ENCODE data around the gene MRAS.
A peak's percentile ranks its signal among the peaks of the same experiment; 100 is the strongest.

MRAS gene

DNA sequence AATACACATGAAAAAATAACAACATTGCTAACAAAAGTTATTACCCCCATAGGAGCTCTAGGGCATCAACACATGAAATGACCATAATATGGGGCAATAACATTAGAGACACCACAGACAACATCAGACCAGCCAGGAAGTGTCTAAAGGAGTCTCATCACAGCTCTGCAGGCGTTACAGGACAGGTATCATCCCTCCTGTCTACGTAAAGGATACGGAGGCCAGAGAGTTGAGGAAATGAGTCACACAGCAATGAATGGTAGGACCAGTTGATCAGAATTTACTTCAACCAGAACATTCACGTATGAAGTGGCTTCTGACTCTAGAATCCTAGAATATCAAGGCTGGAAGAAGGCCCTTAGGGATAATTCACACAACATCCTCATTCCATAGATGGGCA, 20.5 kb upstream of the MRAS start:
- Histone ChIP-seq H3K27ac (ENCODE audit: low read depth, low read length, severe bottlenecking) (no peak overlapping the region), H3K4me3 (ENCODE audit: extremely low read depth, insufficient read depth, low read length, poor library complexity, severe bottlenecking) (no peak overlapping the region), H3K9me3 (ENCODE audit: control insufficient read depth, low read length) (no peaks in the 10 kb centered on the region), H3K36me3 (ENCODE audit: control insufficient read depth, insufficient read depth, low read length) (no peaks in the 10 kb centered on the region), H3K4me1 (ENCODE audit: control insufficient read depth, insufficient read depth, low read length, poor library complexity, severe bottlenecking) (peaks cover 7% of the 10 kb centered on the region)
- 90% methylated on average over 3 to 4 of the region's 4 CpGs for WGBS, 2 experiments (ENCODE audit: insufficient coverage in 2 of 2)

DNA sequence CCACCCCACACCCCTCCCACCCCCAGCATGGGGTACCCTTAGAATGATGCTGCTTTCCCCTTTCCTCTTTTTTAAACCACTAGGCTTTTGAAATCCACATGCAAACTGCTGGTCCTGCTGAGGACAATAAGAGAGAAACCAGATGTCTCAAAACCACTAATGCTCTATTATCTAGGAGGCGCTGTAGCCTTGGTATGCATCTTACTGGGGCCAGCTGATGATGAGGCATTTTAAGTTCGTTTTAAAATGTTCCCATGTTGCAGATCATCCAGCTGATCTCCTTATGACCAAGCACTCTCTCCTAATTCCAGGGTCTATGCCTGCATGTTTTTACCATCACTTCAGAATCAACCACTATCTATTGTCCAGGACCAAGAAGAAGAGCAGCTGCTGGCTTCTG, 20.0 kb upstream of the MRAS start:
- Histone ChIP-seq H3K27ac (ENCODE audit: low read depth, low read length, severe bottlenecking) (no peak overlapping the region), H3K36me3 (ENCODE audit: control insufficient read depth, insufficient read depth, low read length) (no peaks in the 10 kb centered on the region), H3K4me1 (ENCODE audit: control insufficient read depth, insufficient read depth, low read length, poor library complexity, severe bottlenecking) (peaks cover 7% of the 10 kb centered on the region), H3K4me3 (ENCODE audit: extremely low read depth, insufficient read depth, low read length, poor library complexity, severe bottlenecking) (no peak overlapping the region), H3K9me3 (ENCODE audit: control insufficient read depth, low read length) (no peaks in the 10 kb centered on the region)
- WGBS, 2 experiments (ENCODE audit: insufficient coverage in 2 of 2), result 50% methylated on average over 2 of the region's 2 CpGs; no CpG with 5 or more reads in 1 of the 2 experiments

DNA sequence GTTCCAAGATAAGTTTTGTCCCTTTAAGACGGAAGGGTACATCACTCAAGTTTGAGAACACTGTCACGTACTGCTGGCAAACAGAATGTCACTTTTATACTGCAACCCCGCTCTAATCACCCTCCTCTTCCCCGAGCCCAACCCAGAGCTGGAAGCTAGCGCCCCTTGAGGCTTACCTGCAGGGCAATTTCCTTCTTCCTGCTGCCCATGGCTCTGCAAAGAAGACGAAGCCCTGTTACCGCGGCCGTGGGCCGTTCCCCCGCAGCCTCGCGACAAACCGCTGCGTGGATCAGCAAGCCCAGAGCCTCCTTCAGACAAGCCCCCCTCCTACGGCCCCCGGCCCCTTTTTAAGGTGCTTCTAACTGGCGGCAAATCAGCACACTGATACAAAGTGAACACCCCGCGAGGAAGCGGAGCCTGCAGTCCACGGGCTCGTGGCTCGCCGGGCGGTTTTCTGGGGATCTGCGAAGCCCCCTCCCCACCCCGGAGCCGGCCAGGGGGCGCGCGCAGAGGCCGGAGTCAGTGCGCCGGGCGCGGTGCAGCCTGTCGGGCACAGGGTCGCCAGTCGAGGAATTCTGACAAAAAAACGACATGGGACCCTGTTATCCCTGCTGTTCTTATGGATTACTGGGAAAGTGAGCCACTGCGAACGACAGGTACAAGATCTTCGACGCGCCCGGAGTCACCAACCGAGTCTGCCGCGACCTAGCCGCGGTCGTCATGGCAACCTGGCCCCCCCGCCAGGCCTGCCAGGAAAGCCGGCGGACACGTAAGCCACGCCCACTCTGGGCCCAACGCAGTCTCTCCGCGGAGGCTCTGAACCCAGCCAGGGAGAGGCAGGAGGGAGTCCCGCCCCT, 19.0 kb upstream of the MRAS start, which contains the start of gene NME9:
Gene NME9 (minus strand): TSS at position 725 of the 857 bp plus-strand sequence. CDS start 516 bp downstream, at position 209.
- 1 to 2% methylated on average over 44 of the region's 62 CpGs for WGBS, 2 experiments (ENCODE audit: insufficient coverage in 2 of 2)
- Histone ChIP-seq H3K36me3 (ENCODE audit: control insufficient read depth, insufficient read depth, low read length) (no peaks in the 10 kb centered on the region), H3K9me3 (ENCODE audit: control insufficient read depth, low read length) (no peaks in the 10 kb centered on the region), H3K27ac (ENCODE audit: low read depth, low read length, severe bottlenecking) (no peak within 1 kb of the TSS), H3K4me1 (ENCODE audit: control insufficient read depth, insufficient read depth, low read length, poor library complexity, severe bottlenecking) (peaks cover 6% of the 10 kb centered on the region), H3K4me3 (ENCODE audit: extremely low read depth, insufficient read depth, low read length, poor library complexity, severe bottlenecking) (peak within 1 kb of the TSS; percentile 72)

DNA sequence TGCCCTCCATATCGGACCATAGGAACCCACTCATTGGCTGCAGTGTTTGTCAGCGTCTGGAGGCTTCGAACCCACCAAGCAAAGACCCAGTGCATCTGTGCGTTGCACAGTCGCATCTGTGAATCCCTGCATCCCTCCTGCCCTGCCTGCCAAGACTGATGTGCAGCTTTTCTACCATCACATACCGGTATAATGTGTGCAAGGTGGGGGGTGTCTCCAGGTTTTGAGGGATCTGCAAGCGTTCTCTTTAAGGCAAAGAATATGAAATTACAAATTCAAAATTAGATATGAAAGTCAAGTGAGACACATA, 18.4 kb upstream of the MRAS start:
- Histone ChIP-seq H3K9me3 (ENCODE audit: control insufficient read depth, low read length) (no peaks in the 10 kb centered on the region), H3K36me3 (ENCODE audit: control insufficient read depth, insufficient read depth, low read length) (no peaks in the 10 kb centered on the region), H3K4me3 (ENCODE audit: extremely low read depth, insufficient read depth, low read length, poor library complexity, severe bottlenecking) (peak overlapping the region; percentile 72), H3K4me1 (ENCODE audit: control insufficient read depth, insufficient read depth, low read length, poor library complexity, severe bottlenecking) (peaks cover 3% of the 10 kb centered on the region), H3K27ac (ENCODE audit: low read depth, low read length, severe bottlenecking) (no peak overlapping the region)
- 0% methylated on average over 3 to 4 of the region's 7 CpGs for WGBS, 2 experiments (ENCODE audit: insufficient coverage in 2 of 2)

- Histone ChIP-seq H3K9me3 (ENCODE audit: control insufficient read depth, low read length) (no peaks in the 10 kb centered on the region), H3K4me3 (ENCODE audit: extremely low read depth, insufficient read depth, low read length, poor library complexity, severe bottlenecking) (no peak overlapping the region), H3K27ac (ENCODE audit: low read depth, low read length, severe bottlenecking) (no peak overlapping the region), H3K36me3 (ENCODE audit: control insufficient read depth, insufficient read depth, low read length) (no peaks in the 10 kb centered on the region), H3K4me1 (ENCODE audit: control insufficient read depth, insufficient read depth, low read length, poor library complexity, severe bottlenecking) (peaks cover 3% of the 10 kb centered on the region)
- WGBS, 2 experiments (ENCODE audit: insufficient coverage in 2 of 2), result 93 to 94% methylated on average over 3 to 5 of the region's 6 CpGs
Observed at GRCh38 chr3:138331143-138331894, 17.1 kb upstream of the MRAS start.

DNA sequence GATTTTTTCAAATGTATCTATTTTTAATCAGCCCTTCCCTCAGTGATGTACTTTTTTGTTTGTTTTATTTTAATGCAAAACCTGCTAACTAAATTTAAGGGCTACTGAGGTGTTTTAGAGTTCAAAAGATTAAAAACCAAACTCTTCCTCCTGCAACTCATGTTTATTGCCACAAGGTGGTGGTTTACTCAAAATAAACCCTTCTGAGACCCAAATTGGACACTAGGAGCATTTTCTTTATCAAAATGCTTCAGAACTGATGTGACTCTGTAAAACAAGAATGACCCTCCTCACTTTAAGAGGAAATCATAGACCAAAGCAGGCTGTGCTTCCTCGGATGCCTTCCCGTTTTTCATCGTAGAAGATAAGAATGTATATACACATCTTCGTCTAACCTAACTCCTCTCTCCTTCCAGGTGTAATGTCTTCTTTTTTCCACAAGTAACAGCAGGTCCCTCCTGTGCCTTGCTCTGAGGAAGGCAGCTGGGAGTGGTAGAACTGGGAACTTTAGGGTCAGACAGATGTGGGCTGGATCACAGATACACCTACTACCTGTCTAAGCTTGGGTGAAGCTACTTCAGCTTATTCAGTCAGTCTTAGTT, 15.8 kb upstream of the MRAS start:
- 68 to 70% methylated on average over 3 of the region's 4 CpGs for WGBS, 2 experiments (ENCODE audit: insufficient coverage in 2 of 2)
- H3K4me3 ChIP-seq (ENCODE audit: extremely low read depth, insufficient read depth, low read length, poor library complexity, severe bottlenecking), result no peak overlapping the region
- H3K4me1 ChIP-seq (ENCODE audit: control insufficient read depth, insufficient read depth, low read length, poor library complexity, severe bottlenecking), result peaks cover 3% of the 10 kb centered on the region
- H3K36me3 ChIP-seq (ENCODE audit: control insufficient read depth, insufficient read depth, low read length), result no peaks in the 10 kb centered on the region
- no peaks in the 10 kb centered on the region for H3K9me3 ChIP-seq (ENCODE audit: control insufficient read depth, low read length)
- no peak overlapping the region for H3K27ac ChIP-seq (ENCODE audit: low read depth, low read length, severe bottlenecking)

- H3K4me1 ChIP-seq (ENCODE audit: control insufficient read depth, insufficient read depth, low read length, poor library complexity, severe bottlenecking), result no peaks in the 10 kb centered on the region
- no peaks in the 10 kb centered on the region for H3K36me3 ChIP-seq (ENCODE audit: control insufficient read depth, insufficient read depth, low read length)
- no peak overlapping the region for H3K27ac ChIP-seq (ENCODE audit: low read depth, low read length, severe bottlenecking)
- no peak overlapping the region for H3K4me3 ChIP-seq (ENCODE audit: extremely low read depth, insufficient read depth, low read length, poor library complexity, severe bottlenecking)
- 75 to 91% methylated on average over 3 of the region's 4 CpGs for WGBS, 2 experiments (ENCODE audit: insufficient coverage in 2 of 2)
- no peaks in the 10 kb centered on the region for H3K9me3 ChIP-seq (ENCODE audit: control insufficient read depth, low read length)
Observed at GRCh38 chr3:138334608-138335007, 13.8 kb upstream of the MRAS start.

DNA sequence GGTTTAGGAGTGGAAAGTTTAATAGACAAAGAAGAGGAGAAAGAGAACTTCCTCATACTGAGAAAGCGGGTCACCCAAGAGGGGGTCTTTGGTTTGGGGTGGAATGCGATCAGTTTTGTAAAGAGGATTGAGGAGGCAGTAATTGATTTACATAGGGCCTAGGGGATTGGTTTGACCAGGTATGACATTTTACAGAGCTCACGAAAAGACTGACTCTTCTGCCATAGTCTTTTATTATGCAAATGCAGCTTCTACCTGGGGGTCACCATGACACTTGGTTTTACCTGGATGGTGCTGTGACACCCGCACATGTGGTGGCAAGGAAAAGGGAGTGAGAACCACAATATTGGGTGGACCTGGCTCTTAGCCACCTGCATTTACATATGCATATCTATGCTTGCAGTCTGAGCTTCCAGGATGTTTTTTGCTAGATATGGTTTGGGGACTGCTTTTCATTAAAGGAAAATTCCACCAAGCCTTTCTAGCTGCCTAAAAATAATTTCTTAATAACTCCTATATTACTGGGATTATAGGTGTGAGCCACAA, 11.9 kb upstream of the MRAS start:
- Histone ChIP-seq H3K9me3 (ENCODE audit: control insufficient read depth, low read length) (no peaks in the 10 kb centered on the region), H3K36me3 (ENCODE audit: control insufficient read depth, insufficient read depth, low read length) (no peaks in the 10 kb centered on the region), H3K4me3 (ENCODE audit: extremely low read depth, insufficient read depth, low read length, poor library complexity, severe bottlenecking) (no peak overlapping the region), H3K4me1 (ENCODE audit: control insufficient read depth, insufficient read depth, low read length, poor library complexity, severe bottlenecking) (no peaks in the 10 kb centered on the region), H3K27ac (ENCODE audit: low read depth, low read length, severe bottlenecking) (no peak overlapping the region)
- WGBS, 2 experiments (ENCODE audit: insufficient coverage in 2 of 2), result 67 to 76% methylated on average over 1 to 4 of the region's 4 CpGs

DNA sequence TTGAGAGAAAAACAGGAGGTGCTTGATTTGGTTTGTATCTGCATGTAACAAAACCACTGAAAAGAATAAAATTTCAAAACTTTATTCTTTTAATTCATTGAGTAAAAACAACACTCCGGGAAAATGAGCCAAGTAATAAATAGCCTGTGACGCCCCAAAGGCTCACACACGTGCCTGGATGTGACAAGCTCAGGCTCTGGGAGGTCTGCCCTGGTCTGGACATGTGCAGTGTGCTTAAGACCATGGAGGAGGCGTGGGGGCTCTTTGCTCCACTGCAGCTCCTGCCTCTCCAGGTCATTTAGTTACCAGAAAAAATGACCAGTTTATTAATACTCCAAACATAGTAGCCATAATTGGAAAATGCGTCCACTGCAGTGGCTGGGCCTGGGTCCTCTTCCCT, 10.1 kb upstream of the MRAS start:
- no peak overlapping the region for H3K27ac ChIP-seq (ENCODE audit: low read depth, low read length, severe bottlenecking)
- H3K36me3 ChIP-seq (ENCODE audit: control insufficient read depth, insufficient read depth, low read length), result no peaks in the 10 kb centered on the region
- no peaks in the 10 kb centered on the region for H3K9me3 ChIP-seq (ENCODE audit: control insufficient read depth, low read length)
- H3K4me1 ChIP-seq (ENCODE audit: control insufficient read depth, insufficient read depth, low read length, poor library complexity, severe bottlenecking), result no peaks in the 10 kb centered on the region
- WGBS, 2 experiments (ENCODE audit: insufficient coverage in 2 of 2), result 83 to 88% methylated on average over 1 to 3 of the region's 5 CpGs
- no peak overlapping the region for H3K4me3 ChIP-seq (ENCODE audit: extremely low read depth, insufficient read depth, low read length, poor library complexity, severe bottlenecking)

- H3K36me3 ChIP-seq (ENCODE audit: control insufficient read depth, insufficient read depth, low read length), result no peaks in the 10 kb centered on the region
- H3K4me3 ChIP-seq (ENCODE audit: extremely low read depth, insufficient read depth, low read length, poor library complexity, severe bottlenecking), result no peak overlapping the region
- 94 to 100% methylated on average over 2 to 5 of the region's 5 CpGs for WGBS, 2 experiments (ENCODE audit: insufficient coverage in 2 of 2)
- H3K27ac ChIP-seq (ENCODE audit: low read depth, low read length, severe bottlenecking), result no peak overlapping the region
- no peaks in the 10 kb centered on the region for H3K9me3 ChIP-seq (ENCODE audit: control insufficient read depth, low read length)
- H3K4me1 ChIP-seq (ENCODE audit: control insufficient read depth, insufficient read depth, low read length, poor library complexity, severe bottlenecking), result no peaks in the 10 kb centered on the region
Observed at GRCh38 chr3:138338811-138339210, 9.6 kb upstream of the MRAS start.

All from mesodermal cell (in vitro differentiated cells).